ENCODE measurements around the gene PLA2G5.

The PLA2G5 gene

DNA sequence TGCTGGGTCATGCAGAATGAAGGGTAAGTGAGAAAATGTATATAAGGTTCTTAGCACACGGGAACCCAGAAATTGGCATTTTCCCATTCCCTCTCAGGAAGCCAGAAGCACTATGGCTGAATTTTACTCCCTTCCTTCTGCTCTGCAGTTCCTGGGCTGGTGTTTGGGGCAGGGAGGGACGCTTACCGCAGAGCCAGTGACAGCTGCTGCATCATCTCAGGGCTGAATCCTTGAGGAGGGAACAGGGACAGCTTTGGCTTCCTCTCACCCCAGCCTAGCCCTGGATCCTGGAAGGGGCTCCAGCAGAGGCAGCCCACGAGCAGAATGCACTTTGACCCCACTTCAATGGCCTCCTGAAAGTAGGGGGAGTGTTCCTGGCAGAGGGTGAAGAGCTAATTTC, 37.4 kb downstream of the PLA2G5 start:
- TF ChIP-seq CTCF (IDR thresholded peaks at IDR 0.05; ENCODE audit: control insufficient read depth, extremely low read depth, insufficient read depth): no peak
- no peak for DNase-seq (ENCODE audit: low read depth)
- no peak overlapping the region for H3K4me3 ChIP-seq (ENCODE audit: low read depth, low read length)

GRCh38 chr1:20107796-20108195, 37.8 kb downstream of the PLA2G5 start:
- DNase-seq (ENCODE audit: low read depth): no peak
- TF ChIP-seq CTCF (IDR thresholded peaks at IDR 0.05; ENCODE audit: control insufficient read depth, extremely low read depth, insufficient read depth): no peak
- no peak overlapping the region for H3K4me3 ChIP-seq (ENCODE audit: low read depth, low read length)

GRCh38 chr1:20108366-20109123, 38.6 kb downstream of the PLA2G5 start:
- no peak for TF ChIP-seq CTCF (IDR thresholded peaks at IDR 0.05; ENCODE audit: control insufficient read depth, extremely low read depth, insufficient read depth)
- no peak for DNase-seq (ENCODE audit: low read depth)
- H3K4me3 ChIP-seq (ENCODE audit: low read depth, low read length): no peak overlapping the region

DNA sequence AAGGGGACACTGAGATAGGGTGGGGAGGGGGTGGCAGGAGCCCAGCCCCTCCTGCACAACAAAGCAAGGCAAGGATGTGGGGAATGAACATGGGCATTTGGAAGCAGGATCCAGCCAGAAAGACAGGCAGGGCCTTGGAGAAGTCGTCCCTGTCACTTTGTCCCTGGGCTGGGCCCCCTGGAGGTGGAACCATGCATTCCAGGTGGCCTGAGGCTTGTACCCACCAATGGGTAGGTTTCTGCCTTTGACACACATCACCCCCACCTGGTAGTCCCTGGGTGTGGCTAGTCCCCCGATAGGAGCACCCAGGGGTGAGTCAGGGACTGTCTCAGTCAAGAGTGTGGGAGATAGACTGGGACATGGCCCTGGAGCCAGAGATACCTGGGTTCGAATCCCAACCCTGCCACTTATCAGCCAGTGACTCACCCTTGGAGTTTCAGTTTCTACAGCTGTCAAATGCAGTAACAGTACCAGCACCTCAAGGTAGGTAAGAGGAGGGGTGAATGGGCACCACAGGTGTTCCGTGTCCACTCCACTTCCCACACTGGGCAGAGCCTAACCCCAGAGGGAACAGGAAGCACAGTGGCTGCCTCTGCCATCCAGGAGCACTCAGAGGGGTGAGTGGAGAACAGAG, 39.3 kb downstream of the PLA2G5 start:
- TF ChIP-seq CTCF (IDR thresholded peaks at IDR 0.05; ENCODE audit: control insufficient read depth, extremely low read depth, insufficient read depth): no peak

GRCh38 chr1:20110679-20111078, 40.7 kb downstream of the PLA2G5 start:
- DNase-seq (ENCODE audit: low read depth): no peak
- H3K4me3 ChIP-seq (ENCODE audit: low read depth, low read length): no peak overlapping the region
- TF ChIP-seq CTCF (IDR thresholded peaks at IDR 0.05; ENCODE audit: control insufficient read depth, extremely low read depth, insufficient read depth): no peak

More for the DNA sequence above, 39.3 kb downstream of the PLA2G5 start:
- no peak for DNase-seq (ENCODE audit: low read depth)
- no peak overlapping the region for H3K4me3 ChIP-seq (ENCODE audit: low read depth, low read length)

- TF ChIP-seq CTCF (IDR thresholded peaks at IDR 0.05; ENCODE audit: control insufficient read depth, extremely low read depth, insufficient read depth): no peak
- no peak overlapping the region for H3K4me3 ChIP-seq (ENCODE audit: low read depth, low read length)
- DNase-seq (ENCODE audit: low read depth): no peak
Observed at GRCh38 chr1:20111452-20111851, 41.5 kb downstream of the PLA2G5 start.

All from LNCaP clone FGC (cell line).